ENCODE data around the gene GNB1.

GNB1 gene

DNA sequence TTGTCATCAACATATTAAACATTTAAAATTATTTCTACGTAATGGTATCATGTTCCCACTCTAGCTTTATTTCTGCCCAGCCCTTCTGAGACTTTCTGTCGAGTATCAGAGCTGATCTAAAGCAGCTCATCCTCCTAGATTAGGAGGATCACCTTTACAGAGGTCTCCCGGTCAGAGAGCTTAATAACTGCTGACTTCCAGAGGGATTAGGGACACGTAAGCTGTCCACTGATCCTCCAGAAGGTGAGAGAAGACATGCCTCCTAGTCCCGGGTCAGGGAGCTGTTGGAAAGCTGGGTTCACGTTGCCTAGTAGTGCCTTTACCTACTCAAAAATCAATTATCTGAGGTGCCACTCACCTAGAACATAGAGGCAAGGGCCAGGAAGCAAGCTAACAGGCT is 81.4 kb downstream of the GNB1 start:
- DNase-seq: no peak

DNA sequence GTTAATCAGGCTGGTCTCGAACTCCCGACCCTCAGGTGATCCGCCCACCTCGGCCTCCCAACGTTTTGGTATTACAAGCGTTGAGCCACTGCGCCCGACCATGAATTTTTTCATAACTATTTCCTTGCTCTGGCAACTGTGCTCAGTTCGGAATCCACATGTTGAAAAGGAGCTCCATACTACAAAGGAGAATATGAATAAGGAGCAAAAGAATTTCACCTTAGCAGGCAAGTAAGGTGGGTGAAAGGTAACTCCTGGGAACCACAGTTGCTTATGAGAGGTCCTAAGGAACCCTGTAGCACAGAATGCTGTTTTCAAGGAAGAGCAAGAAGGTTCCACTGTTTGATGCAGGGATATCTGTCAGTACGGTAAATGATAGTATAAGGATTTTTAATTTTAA is 82.7 kb downstream of the GNB1 start:
- DNase-seq: no peak

DNA sequence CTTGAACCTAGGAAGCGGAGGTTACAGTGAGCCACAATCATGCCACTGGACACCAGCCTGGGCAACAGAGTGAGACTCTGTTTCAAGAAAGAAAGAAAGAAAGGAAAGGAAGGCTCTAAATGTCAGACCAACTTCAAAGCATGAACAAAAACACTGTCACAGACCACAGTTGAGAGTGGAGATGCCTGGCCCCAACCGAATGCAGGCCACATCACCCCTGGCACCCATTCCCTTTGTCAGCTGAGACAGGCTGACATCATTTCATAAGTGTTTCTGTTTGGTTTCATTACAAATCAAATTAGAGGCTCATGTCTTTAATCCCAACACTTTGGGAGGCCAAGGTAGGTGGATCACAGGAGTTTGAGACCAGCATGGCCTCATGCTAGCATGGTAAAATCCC is 84.0 kb downstream of the GNB1 start:
- DNase-seq: no peak

DNA sequence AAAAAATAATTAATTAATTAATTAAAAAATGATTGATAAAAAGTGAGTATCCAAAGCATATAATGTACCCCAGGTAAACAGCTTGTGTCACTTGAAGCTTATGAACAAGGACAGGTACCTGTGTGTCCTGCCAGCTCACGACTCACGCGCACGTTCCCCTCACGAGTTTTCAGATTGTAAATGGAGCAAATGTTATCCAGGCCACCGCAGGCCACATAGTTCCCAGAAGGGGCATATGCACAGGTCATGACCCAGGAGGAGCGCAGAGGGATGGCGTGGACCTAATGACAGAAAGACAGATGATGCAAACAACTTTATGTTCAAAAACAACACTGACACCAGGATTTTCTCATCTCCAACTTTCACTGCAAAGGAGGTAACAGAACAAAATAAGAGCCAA is 86.6 kb downstream of the GNB1 start:
- no peak for DNase-seq

DNA sequence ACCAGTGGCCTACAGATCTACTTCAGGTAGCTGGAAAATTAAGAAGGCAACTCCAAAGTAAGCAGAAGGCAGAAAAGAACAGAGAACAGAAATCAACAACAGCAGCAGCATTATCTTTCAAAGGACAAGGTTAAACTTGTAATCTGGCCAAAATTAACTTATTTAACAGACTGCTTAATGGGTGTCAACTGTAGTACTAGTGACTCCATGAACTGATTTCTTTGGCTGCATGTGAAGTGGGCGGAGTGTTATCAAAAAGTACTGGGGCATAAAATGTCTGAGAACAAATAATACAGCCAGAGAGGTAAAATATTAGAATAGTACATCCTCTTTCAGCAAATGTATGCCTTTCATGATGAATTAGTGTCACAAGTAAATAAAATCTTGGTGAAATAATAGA is 88.0 kb downstream of the GNB1 start:
- DNase-seq: no peak

DNA sequence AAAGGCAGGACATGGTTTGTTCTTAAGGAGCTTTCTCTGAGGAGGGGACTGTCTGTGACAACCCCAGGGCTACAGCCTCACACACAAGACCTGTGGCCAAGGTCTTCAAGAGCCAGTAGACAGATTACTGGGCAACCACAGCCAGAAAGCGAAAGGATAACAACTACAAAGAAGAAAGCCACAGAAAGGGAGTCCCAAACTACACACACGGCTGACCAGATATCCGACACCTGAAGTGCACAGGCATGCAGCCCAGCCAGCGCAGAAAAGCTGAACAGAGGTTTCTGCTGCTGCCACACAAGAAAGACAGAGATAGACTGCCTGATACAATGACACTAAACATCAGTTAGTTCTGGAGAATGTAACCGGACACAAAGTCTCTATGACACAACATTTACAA is 91.2 kb downstream of the GNB1 start:
- no peak for DNase-seq

DNA sequence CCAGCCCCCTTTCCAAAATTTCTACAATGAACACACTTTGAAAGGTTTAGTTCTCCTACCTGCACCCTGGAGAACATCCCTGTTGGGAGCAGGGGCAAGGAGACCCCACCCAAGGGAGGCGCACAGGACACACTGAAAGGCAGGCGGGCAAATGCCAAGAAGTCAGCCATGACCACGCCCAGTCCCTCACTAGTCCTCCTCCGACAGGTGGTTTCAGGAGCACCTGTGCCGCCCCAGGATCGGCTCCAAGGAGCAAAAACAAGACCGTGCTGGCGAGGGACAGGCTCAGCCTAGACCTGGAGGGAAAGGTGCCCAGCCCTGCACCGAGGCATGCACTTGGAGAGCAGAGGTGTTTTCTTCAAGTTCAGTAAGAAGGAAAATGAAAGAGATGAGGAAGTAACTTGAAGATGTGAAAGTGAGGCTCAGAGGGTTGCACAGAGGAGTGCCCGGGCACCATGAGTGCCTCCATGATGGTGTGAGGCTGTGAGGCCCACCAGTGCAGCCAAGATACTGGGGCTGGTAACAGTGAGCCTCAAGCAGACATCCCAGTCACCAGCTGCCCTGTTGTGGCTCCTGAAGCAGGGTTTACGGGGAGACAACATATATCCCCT is 93.1 kb downstream of the GNB1 start:
- no peak for DNase-seq

DNA sequence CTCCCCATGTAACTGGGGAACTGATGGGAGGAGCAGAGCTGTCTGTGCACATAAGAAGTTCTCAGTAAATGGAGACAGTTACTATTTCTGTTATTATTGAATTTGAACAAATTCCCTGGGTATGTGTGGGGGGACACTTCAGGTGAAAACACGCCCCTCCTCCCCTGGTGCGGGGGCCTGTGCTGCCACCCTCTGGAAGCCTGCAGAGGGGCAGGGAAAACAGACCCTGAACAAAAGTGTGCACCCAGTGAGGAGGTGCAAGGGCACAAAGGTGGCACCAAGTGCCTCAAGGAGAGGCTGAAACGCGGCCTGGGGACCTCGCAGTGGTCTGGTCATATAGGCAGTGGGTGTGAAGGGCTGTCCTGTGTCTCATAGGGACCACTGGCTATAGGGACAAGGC is 94.4 kb downstream of the GNB1 start:
- no peak for DNase-seq

DNA sequence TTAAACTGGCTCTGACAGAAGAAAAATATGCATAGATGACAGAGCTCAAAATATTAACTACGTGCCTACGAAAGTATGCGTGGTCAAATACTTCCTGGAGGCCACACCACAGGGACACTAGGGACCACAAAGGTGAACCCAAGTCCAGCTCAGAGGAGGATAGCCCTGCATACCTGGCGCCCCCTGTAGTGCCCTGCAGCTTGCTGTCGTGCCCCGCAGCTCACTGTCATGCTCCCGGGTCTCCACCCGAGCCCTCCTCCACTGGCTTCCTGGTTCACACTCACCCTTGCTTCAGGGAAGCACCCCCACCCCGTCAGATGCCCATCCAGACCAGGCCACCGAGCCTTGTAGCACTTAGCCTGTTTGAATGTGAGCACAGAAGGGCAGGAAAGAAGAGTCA is 95.9 kb downstream of the GNB1 start:
- no peak for DNase-seq

DNA sequence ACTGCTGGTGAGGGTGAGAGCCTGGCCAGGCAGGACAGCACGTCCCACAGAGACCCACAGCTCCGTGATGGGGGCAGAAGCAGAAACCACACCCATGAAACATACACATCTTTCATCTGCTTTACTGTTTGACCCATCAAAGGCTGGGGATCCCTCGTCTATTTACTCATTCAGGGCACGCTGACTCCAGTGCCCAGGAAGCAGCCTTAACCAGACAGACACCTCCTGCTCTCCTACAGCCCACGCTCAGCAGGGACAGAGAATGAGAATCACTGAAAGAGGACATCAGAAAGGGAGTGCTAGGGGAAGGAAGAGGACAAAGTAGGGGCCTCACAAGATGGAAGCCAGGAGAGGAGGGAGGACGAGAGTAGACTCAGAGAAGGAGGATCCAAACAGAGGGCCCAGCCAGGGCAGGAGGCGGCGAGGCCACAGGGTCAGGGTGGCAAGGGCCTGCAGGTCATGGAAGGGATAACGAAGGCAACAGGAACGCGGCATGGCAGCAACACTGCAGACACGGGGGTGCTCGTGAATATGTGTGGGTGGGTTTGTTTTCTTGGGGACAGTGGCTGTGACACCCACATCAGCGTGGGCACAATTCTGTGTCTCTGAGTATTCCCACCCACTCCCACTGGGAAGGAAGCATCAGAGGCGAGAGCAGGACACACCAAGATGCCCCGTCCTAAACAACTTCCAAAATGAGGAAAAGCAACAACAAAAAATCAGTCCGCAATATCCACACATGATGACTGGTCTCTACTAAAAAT is 97.2 kb downstream of the GNB1 start:
- no peak for DNase-seq

DNA sequence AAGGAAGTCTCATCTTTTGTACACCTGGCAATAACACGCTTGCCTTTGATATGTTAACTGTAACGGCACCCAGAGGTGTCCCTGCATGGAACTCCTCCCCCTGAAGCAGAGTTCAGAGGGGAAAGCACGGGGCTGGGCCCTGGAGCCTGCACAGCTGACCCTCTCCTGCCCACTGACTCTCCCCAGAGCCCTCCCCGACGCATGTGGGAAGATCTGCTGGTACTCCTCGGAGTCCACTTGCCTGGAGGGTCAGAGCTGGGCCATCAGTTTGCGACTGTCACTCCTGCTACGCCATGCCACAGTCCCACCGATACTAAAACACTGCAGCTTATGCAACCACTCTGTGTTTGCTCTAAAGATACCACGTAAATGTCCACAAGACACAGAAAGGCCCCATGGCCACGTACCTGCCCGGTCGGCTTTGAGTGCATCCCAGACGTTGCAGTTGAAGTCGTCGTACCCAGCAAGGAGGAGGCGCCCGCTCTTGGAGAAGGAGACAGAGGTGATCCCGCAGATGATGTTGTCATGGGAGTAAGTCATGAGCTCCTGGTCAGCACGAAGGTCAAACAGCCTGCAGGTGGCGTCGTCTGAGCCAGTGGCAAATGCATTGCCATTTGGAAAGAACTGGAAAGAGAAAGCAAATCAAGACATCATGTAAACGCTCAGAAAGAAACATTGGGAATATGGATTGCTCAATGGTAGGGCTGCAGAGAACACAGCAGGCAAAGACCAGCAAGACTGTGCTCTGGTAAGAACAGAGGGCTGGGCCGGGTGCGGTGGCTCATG is 102.0 kb downstream of the GNB1 start:
- no peak for DNase-seq

DNA sequence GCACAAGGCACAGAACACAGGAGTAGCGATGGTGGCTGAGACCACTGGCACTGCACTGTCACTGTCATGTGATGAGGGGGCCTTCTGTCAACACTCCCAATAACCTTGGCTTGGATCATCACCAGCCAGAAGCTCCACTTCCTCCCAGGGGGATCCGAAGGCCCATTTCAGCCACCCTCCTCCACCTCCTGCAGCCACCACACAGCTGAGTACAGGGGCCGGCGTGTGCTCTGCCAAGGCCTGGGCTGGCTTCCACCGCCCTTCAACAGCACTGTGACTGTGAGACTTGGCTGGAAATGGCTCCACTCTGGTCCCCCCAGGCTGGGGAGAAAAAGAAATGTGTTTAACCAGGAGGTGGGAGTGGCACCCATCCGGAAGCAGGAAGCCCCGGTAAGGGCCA is 102.8 kb downstream of the GNB1 start:
- no peak for DNase-seq

DNA sequence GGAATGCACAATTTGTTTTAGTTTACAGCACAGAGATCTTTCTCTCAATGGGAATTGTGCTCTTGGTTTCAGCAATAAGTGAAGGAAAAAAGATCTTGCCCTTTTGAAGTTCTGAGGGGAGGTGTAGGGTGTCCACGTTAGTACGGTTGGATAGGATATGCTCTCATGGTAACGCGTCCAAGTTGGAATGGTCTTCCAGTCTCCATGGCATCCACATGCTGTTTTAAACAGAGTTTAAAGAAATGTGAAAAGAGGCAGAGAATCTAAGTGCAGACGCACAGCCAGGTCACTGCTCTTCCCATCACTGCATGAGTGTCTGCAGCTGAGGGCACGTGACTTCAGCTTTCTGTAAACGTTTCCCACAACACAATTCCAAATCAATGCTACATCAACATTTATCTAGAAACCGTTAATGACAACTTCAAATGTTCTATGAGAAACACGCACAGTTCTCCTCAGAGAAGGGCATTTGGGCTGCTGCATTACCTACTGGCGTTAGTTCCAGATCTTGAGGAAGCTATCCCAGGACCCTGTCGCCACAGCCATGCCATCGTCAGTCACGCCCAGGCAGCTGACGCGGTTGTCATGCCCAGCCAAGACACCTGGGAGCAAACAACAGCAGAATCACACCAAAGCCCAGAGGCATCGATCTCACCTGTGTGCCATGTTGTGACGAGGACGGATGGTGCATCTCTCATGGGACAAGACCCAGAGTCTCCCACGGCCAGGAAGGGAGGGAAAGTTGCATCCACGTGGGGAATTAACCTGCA is 103.9 kb downstream of the GNB1 start:
- no peak for DNase-seq

DNA sequence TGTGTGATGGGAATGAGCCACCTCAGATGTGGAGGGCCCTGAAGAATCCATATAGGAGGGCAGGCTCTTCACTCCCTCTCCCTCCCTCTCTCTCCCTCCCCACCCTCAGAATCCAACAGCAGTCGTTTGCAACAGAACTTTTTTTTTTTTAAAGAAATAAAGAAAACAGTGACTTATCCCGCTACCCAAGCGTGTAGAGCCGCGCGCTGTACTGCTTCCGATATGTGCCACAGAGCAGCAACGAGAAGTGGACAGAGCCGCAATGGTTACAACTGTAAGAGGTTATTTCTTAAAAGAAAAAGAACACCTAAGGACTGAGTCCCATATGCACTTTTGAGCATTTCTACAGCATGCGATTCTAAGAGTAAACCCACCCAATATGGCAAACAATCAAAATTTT is 105.2 kb downstream of the GNB1 start:
- DNase-seq: no peak

DNA sequence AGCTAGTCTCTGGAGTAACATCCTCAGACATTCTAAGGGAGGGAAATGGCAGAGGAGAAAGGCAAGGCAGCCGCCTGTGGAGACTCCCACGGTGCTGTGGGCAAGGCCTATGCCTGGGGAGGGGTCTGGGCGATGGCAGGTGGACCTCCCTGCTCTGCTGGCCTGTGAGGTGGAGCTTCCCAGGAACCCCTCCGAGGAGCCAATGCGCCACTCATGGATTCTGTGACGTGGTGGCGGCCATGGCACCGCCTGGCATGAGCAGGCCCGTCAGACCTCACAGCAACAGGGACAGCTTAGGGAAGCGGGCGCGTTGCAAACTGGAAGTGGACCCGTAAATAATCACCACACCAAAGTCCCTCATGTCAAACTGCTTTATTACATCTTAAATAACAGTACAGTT is 106.0 kb downstream of the GNB1 start:
- DNase-seq: no peak

DNA sequence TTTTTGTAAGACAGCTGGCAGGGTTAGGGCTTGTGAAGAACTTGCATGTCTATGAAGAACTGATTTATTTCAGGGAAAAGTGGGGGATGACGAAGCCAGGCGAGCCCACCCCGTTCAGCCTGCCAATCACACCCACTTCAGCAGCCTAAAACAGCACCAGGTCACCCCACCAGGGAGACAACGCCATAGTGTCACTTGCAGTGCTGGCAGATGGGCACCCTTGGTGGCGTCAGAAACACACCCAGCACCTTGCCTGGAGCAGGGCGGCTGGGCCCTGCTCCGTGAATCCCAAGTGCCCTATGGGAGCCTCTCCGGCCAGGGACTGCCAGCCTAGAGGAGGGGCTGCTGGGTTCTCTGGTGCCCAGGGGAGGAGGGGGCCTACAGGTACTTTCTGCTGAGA is 107.6 kb downstream of the GNB1 start:
- DNase-seq: no peak

DNA sequence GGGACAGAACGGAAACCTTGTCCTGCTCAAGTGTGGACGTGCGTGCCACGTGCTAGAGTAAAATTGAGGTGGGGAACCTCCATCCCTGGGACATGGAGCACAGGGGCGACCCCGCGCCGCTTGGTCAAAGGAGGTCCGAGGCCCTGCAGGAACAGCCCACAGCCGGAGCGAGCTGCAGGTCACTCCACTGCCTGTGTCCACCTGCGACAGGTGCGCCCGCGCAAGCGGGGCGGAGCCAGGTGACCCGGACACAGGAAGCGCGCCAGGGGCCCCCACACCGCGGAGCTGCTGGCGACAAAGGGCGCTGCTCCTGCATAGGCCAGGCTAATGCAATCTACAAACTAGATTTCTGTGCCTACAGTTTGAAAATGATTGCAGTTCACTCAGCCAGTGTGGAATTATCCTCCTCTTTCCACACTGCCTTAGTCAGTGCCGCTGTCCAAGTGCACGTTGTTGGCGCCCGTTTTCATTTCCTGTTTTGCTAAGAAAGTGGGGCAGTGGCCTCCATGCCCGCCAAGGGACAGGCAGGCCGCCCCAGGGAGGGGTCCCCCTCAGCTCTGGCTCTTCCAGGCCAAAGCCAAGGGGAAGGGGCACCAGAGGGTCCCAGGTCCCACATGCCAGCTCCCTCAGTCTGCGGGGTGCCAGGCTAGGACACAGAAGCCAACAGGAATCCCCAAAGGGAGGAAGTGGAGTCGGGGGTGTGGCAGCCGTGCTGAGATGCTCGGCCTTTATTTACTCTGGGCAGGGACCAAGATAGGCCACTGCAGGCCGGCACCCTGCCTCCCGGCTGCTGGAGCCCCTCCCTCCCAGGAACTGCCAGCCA is 108.3 kb downstream of the GNB1 start:
- DNase-seq: no peak

DNA sequence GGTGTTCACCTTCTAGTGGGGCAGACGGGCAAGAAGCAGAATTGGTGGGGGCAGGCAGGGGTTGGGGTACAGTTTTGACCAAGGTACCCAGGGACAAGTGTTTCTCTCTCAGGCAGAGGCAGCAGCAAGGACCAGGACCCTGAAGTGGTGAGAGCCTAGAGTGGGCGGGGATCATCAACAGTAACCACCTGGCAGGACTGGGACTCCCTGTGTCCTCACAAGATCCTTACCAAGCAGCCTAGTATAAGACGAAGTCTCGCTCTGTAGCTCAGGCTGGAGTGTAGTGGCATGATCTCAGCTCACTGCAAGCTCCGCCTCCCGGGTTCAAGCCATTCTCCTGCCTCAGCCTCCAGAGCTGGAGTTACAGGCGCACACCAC is 109.4 kb downstream of the GNB1 start:
- DNase-seq: no peak

DNA sequence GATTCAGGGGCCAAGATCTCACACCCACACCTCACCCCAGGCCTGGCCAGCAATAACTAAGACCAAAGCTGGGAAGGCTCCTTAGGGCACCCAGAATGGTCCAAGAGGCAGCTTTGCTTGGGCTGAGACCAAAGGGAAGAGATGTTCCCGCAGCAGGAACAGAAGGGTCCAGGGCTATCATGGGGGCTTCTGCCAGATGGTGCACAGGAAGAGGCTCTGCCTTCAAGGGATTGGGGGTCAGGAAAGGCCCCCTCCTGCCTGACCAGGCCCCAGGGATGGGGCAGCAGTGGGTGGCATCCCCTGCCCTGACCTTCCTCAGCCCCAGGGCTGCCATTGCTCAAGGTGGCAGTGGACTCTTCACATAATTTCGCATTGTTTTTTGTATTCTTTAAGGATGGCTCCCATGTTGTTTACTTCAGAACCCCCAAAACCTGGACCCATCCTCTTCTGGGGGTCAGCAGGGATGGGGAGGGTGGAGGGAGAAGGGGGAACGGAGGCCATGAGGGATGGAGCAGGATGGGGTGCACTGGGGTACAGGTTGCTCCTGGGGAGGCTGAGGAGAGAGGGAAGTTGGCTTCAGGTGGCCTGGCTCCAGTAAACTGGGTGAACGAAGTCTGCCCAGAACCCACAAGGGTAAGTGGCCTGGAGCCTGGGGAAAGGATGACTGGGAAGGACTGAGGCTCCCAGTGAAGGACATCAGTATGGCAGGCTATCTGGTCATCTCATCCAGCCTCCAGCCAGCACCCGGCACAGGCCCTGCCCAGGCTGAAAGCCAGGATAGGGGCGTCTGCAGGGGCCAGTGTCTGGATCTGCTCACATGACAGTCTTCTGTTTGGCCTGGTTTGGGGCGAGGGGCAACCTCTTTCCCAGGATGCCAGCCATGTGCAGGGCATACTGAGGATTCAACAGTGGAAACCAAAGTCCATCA is 110.0 kb downstream of the GNB1 start:
- no peak for DNase-seq

DNA sequence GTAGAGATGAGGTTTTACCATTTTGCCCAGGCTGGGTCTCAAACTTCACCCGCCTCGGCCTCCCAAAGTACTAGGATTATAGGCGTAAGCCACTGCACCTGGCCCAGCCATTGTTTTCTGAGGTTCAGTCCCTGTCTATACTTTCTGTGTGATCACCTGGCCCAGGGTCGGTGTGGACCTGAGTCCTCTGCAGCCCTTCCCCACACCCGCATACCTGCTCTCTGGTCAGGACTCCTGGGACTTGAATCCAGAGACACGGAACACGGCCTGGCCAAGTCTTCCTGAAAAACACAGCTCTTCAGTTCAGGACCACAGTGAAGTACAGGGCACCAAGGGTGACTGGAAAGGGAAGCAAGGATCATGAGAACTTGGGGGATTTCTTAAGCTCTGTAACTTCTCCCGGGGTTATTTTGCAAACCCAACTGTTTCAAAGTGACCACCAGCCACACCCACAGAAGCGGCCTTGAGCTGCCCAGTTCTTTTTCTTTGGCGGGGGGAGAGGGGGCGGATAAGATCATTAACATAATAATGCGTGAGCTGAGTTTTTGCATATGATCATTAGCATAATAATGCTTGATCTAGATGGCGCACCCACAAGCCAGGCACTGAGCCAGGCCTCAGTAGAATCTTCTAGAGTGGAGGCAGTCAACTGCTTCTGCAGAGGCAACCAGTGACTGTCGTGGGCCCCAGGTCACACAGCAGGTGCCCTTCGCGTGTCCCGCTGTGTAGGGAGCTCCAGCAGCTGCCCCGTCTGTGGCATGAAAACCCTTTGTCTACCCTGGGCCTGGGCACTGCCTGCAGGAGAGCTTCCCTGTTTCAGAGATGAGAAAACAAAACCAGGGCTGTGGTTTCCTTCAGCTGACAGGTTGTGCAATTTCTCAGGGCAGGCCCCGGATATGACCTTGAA is 110.9 kb downstream of the GNB1 start:
- DNase-seq: no peak
